Lung (tissue), 12 donors: Measurements from ENCODE around the gene PDGFRA. TPM values are rescaled to one million over a fixed set of nuclear protein-coding genes. Genes with fewer than 3 reads are reported as not detected.

ENCODE experiments used
- ATAC-seq: fragments of 200-7000 bp; cut with Tn5 transposase; one replicate; pipeline ENCODE4 v1.9.1; 2020; ENCODE audit warnings: moderate number of reproducible peaks; ENCODE audit not compliant: insufficient read depth, low FRiP score
- DNase-seq, 3 donors: peaks; one replicate each; pipeline ENCODE4 v3.0.0-alpha.2; 2013 to 2017
- H3K27ac ChIP-seq, 2 donors: one replicate each; pipeline ENCODE4 v1.5.1; 2013; ENCODE audit warnings: mild to moderate bottlenecking in 2 of 2, moderate library complexity in 2 of 2, control low read depth in 1 of 2, inconsistent platforms in 1 of 2, low read depth in 1 of 2, low read length in 1 of 2
- H3K27me3 ChIP-seq, 3 donors: one replicate each; pipeline ENCODE4 v1.5.1; 2013; ENCODE audit warnings: low read length in 2 of 3; ENCODE audit not compliant: control insufficient read depth in 3 of 3, insufficient read depth in 3 of 3
- H3K36me3 ChIP-seq, 4 donors: one replicate each; pipeline ENCODE4 v1.5.1; 2013; ENCODE audit warnings: low read length in 4 of 4, mild to moderate bottlenecking in 1 of 4, moderate library complexity in 1 of 4; ENCODE audit not compliant: control insufficient read depth in 4 of 4, insufficient read depth in 4 of 4
- H3K4me1 ChIP-seq, 5 donors: one replicate each; pipeline ENCODE4 v1.5.1; 2013; ENCODE audit warnings: low read length in 5 of 5, mild to moderate bottlenecking in 2 of 5, moderate library complexity in 1 of 5; ENCODE audit not compliant: control insufficient read depth in 5 of 5, insufficient read depth in 5 of 5
- H3K4me3 ChIP-seq: one replicate; pipeline ENCODE4 v1.5.1; 2013; ENCODE audit warnings: mild to moderate bottlenecking, control low read depth, moderate library complexity
- H3K9ac ChIP-seq, 2 donors: one replicate each; pipeline ENCODE4 v1.5.1; 2013; ENCODE audit warnings: low read length in 2 of 2, control low read depth in 1 of 2; ENCODE audit not compliant: insufficient read depth in 1 of 2
- H3K9me3 ChIP-seq, 4 donors: one replicate each; pipeline ENCODE4 v1.5.1; 2013; ENCODE audit warnings: low read length in 3 of 4, mild to moderate bottlenecking in 1 of 4, moderate library complexity in 1 of 4; ENCODE audit not compliant: control insufficient read depth in 4 of 4, insufficient read depth in 3 of 4
- CTCF ChIP-seq: IDR thresholded peaks from 2 replicates; pipeline ENCODE4 v1.5.1; 2012; ENCODE audit warnings: mild to moderate bottlenecking; ENCODE audit errors: control extremely low read depth, extremely low read depth
- WGBS, 2 donors: extraction: QIAGEN DNeasy Blood & Tissue Kit; methylation state at CpG; one replicate each; pipeline ENCODE4 v1.1.7; 2013; 5-methylcytosine and 5-hydroxymethylcytosine counted together
- polyA plus RNA-seq, 2 donors: library from polyadenylated mRNA; stranded (reverse); fragments of 200-250 nt; gene quantifications; one replicate each; pipeline ENCODE4 v1.2.1, GENCODE V29; 2013
- total RNA-seq, 2 donors: library from RNA; depleted of rRNA in 1 of 2; stranded (reverse); fragments of >200 nt in 1 of 2; gene quantifications; one replicate each; pipeline ENCODE4 v1.2.1, GENCODE V29; 2014 to 2021
- donor health status: control.
- donor health status: control.
- donor health status: Bipolar disorder and iron deficiency.
- donor health status: healthy.
- donor health status: DM: yes; HTN: yes; CAD: no.

PDGFRA gene
- total and polyA plus RNA-seq, 4 donors: 8.1 to 151 (median 65.6) TPM

GRCh38 chr4:54228056-54228527 lies 1.0 kb upstream of the PDGFRA start:
- peak; percentile 90 to 95 (median 94) for DNase-seq
- peak overlapping the region; percentile 1 for H3K4me3 ChIP-seq
- H3K27ac ChIP-seq: peak overlapping the region in 1 of 2 donors; percentile 68
- H3K27me3 ChIP-seq: peaks cover 7 to 61% (median 7%) of the 10 kb centered on the region in 3 donors
- H3K4me1 ChIP-seq: peaks cover 0 to 38% (median 0%) of the 10 kb centered on the region in 5 donors
- peaks cover 0 to 3% (median 0%) of the 10 kb centered on the region in 4 donors for H3K9me3 ChIP-seq
- H3K36me3 ChIP-seq: peaks cover 0 to 10% (median 0%) of the 10 kb centered on the region in 4 donors
- ATAC-seq: peak; percentile 48
- WGBS, 2 donors: 3 to 4% methylated on average over 29 of the region's 29 CpGs
- peak; percentile 34 for TF ChIP-seq CTCF
- H3K9ac ChIP-seq: peak overlapping the region in 1 of 2 donors; percentile 97

- no peak for TF ChIP-seq CTCF
- Histone ChIP-seq H3K4me1 (peaks cover 0 to 38% (median 0%) of the 10 kb centered on the region in 5 donors), H3K4me3 (no peak overlapping the region)
These were observed 547 bp upstream of the PDGFRA start for GRCh38 chr4:54228546-54228945.

GRCh38 chr4:54229631-54230483 lies 764 bp downstream of the PDGFRA start:
- Histone ChIP-seq H3K4me1 (peaks cover 0 to 41% (median 4%) of the 10 kb centered on the region in 5 donors), H3K9ac (peak overlapping the region; percentile 49 to 86), H3K4me3 (peak overlapping the region; percentile 39), H3K27ac (peak overlapping the region in 1 of 2 donors; percentile 40), H3K27me3 (peaks cover 4 to 54% (median 7%) of the 10 kb centered on the region in 3 donors), H3K9me3 (peaks cover 0 to 5% (median 0%) of the 10 kb centered on the region in 4 donors), H3K36me3 (peaks cover 0 to 10% (median 0%) of the 10 kb centered on the region in 4 donors)
- peak; percentile 45 to 53 (median 48) for DNase-seq
- WGBS, 2 donors: 2 to 4% methylated on average over 56 to 63 of the region's 63 CpGs
- TF ChIP-seq CTCF: no peak
- ATAC-seq: no peak

More at GRCh38 chr4:54228546-54228945, 547 bp upstream of the PDGFRA start:
- peak overlapping the region in 1 of 2 donors; percentile 83 for H3K9ac ChIP-seq
- H3K27ac ChIP-seq: peak overlapping the region in 1 of 2 donors; percentile 68
- DNase-seq (peak in 1 of 3 donors; percentile 20), ATAC-seq (no peak)
- peaks cover 7 to 58% (median 7%) of the 10 kb centered on the region in 3 donors for H3K27me3 ChIP-seq
- H3K9me3 ChIP-seq: peaks cover 0 to 3% (median 0%) of the 10 kb centered on the region in 4 donors
- peaks cover 0 to 10% (median 0%) of the 10 kb centered on the region in 4 donors for H3K36me3 ChIP-seq
- 8 to 9% methylated on average over 8 of the region's 8 CpGs for WGBS, 2 donors
